Smooth muscle cell (in vitro differentiated cells): ENCODE measurements around the gene HDAC10. TPM values are rescaled to one million over a fixed set of nuclear protein-coding genes. Genes with fewer than 3 reads are reported as not detected.

Experiments
- DNase-seq: peaks from one replicate; lab custom pipeline; 2025; ENCODE audit not compliant: unreplicated experiment; lab: John Stamatoyannopoulos, UW
- H2AFZ ChIP-seq: fragments of 200-600 bp; sonication (generic); 2 replicates; pipeline ENCODE4 v1.6.0; 2016; ENCODE audit warnings: antibody characterized with exemption, low read depth, mild to moderate bottlenecking
- H3F3A ChIP-seq: fragments of 200-600 bp; sonication (generic); 2 replicates; pipeline ENCODE4 v1.6.0; 2017; ENCODE audit warnings: antibody characterized with exemption, low read depth
- H3K27ac ChIP-seq: fragments of 200-600 bp; sonication (generic); 2 replicates; pipeline ENCODE4 v1.5.1; 2016; ENCODE audit warnings: low read depth, mild to moderate bottlenecking
- H3K27me3 ChIP-seq: fragments of 200-600 bp; sonication (generic); 2 replicates; pipeline ENCODE4 v1.6.1; 2016; ENCODE audit warnings: low read depth, mild to moderate bottlenecking
- H3K36me3 ChIP-seq: fragments of 200-600 bp; sonication (generic); 2 replicates; pipeline ENCODE4 v1.5.1; 2016; ENCODE audit warnings: low read depth
- H3K4me1 ChIP-seq: fragments of 200-600 bp; sonication (generic); 2 replicates; pipeline ENCODE4 v1.5.1; 2016; ENCODE audit warnings: low read depth
- H3K4me2 ChIP-seq: fragments of 200-600 bp; sonication (generic); 2 replicates; pipeline ENCODE4 v1.6.0; 2016; ENCODE audit warnings: mild to moderate bottlenecking
- H3K4me3 ChIP-seq: fragments of 200-600 bp; sonication (generic); 2 replicates; pipeline ENCODE4 v1.5.1; 2016; ENCODE audit warnings: mild to moderate bottlenecking
- H3K79me2 ChIP-seq: fragments of 200-600 bp; sonication (generic); 2 replicates; pipeline ENCODE4 v1.6.0; 2016; ENCODE audit warnings: low read depth, mild to moderate bottlenecking
- H3K9ac ChIP-seq: fragments of 200-600 bp; sonication (generic); 2 replicates; pipeline ENCODE4 v1.6.0; 2016; ENCODE audit warnings: low read depth
- H3K9me3 ChIP-seq: fragments of 200-600 bp; sonication (generic); replicated peaks from 2 replicates; pipeline ENCODE4 v1.5.1; 2016; ENCODE audit warnings: low read depth
- H4K20me1 ChIP-seq: fragments of 200-600 bp; sonication (generic); 2 replicates; pipeline ENCODE4 v1.6.0; 2016; ENCODE audit warnings: low read depth
- CTCF ChIP-seq: fragments of 200-600 bp; sonication (generic); IDR thresholded peaks from 2 replicates; pipeline ENCODE4 v1.5.1; 2017; ENCODE audit warnings: borderline replicate concordance, mild to moderate bottlenecking, antibody characterized with exemption; ENCODE audit not compliant: insufficient read depth, poor library complexity, severe bottlenecking
- WGBS: methylation state at CpG from one replicate; pipeline ENCODE4 v1.1.7; 2016; ENCODE audit warnings: low lambda C conversion rate; 5-methylcytosine and 5-hydroxymethylcytosine counted together
- polyA plus RNA-seq: library from polyadenylated mRNA; unstranded; fragments of >200 nt; fragmentation: Nextera tagmentation; extraction: Ambion mirVana; gene quantifications from 2 replicates; pipeline ENCODE4 v1.2.1, GENCODE V29; 2016
- total RNA-seq: library from RNA; depleted of rRNA; stranded (reverse); fragments of >200 nt; gene quantifications from 2 replicates; pipeline ENCODE4 v1.2.3, GENCODE V29; 2014

HDAC10 gene
- total and polyA plus RNA-seq, 2 experiments from 2014 or later, result 9.5 to 15.7 TPM

DNA sequence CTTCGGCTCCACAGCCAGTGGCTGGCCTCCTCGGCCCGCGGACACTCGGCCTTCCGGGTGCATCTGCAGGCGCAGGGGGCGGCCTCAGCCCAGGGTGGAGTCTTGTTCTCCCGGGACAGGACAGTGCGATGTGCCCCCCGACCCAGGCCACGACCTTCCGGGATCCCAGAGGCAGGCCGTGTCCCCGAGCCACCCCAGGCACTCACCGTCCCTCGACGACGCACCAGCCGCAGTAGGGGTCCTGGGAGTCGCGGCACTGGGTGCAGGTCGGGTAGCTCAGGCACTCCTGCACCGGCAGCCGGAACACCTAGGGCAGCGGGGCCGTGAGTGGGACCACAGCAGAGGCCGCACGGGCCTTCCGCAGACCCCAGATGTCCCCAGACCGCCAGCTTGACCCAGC lies 36.7 kb upstream of the HDAC10 start:
- TF ChIP-seq CTCF, result no peak
- 96% methylated on average over 27 of the region's 31 CpGs for WGBS
- no peak overlapping the region for H3K4me2 ChIP-seq
- H3K9me3 ChIP-seq, result no peaks in the 10 kb centered on the region
- H4K20me1 ChIP-seq, result peaks cover 94% of the 10 kb centered on the region
- no peak for DNase-seq
- H3K27ac ChIP-seq, result no peak overlapping the region
- H3F3A ChIP-seq, result no peaks in the 10 kb centered on the region
- peaks cover 4% of the 10 kb centered on the region for H3K4me1 ChIP-seq
- H2AFZ ChIP-seq, result no peak overlapping the region
- H3K79me2 ChIP-seq, result peaks cover 70% of the 10 kb centered on the region
- no peaks in the 10 kb centered on the region for H3K36me3 ChIP-seq
- H3K9ac ChIP-seq, result no peak overlapping the region
- no peaks in the 10 kb centered on the region for H3K27me3 ChIP-seq
- no peak overlapping the region for H3K4me3 ChIP-seq

GRCh38 chr22:50286701-50287318 lies 35.7 kb upstream of the HDAC10 start:
- H3F3A ChIP-seq, result no peaks in the 10 kb centered on the region
- peaks cover 94% of the 10 kb centered on the region for H4K20me1 ChIP-seq
- H3K9ac ChIP-seq, result no peak overlapping the region
- DNase-seq, result no peak
- H3K79me2 ChIP-seq, result peaks cover 61% of the 10 kb centered on the region
- H3K4me2 ChIP-seq, result no peak overlapping the region
- no peaks in the 10 kb centered on the region for H3K36me3 ChIP-seq
- no peak for TF ChIP-seq CTCF
- no peaks in the 10 kb centered on the region for H3K4me1 ChIP-seq
- H3K4me3 ChIP-seq, result no peak overlapping the region
- H3K9me3 ChIP-seq, result no peaks in the 10 kb centered on the region
- no peak overlapping the region for H3K27ac ChIP-seq
- WGBS, result 96% methylated on average over 36 of the region's 40 CpGs
- no peaks in the 10 kb centered on the region for H3K27me3 ChIP-seq
- no peak overlapping the region for H2AFZ ChIP-seq

- H3K4me3 ChIP-seq, result no peak overlapping the region
- no peaks in the 10 kb centered on the region for H3F3A ChIP-seq
- no peak for TF ChIP-seq CTCF
- no peak overlapping the region for H3K27ac ChIP-seq
- no peaks in the 10 kb centered on the region for H3K4me1 ChIP-seq
- no peak overlapping the region for H3K4me2 ChIP-seq
- no peaks in the 10 kb centered on the region for H3K27me3 ChIP-seq
- DNase-seq, result no peak
- H3K79me2 ChIP-seq, result peaks cover 57% of the 10 kb centered on the region
- no peak overlapping the region for H2AFZ ChIP-seq
- H3K36me3 ChIP-seq, result no peaks in the 10 kb centered on the region
- H3K9me3 ChIP-seq, result no peaks in the 10 kb centered on the region
- peaks cover 94% of the 10 kb centered on the region for H4K20me1 ChIP-seq
- H3K9ac ChIP-seq, result no peak overlapping the region
- 96% methylated on average over 21 of the region's 21 CpGs for WGBS
These were observed 35.2 kb upstream of the HDAC10 start for GRCh38 chr22:50286275-50286674.
